ENCODE data around the gene TMCO4.
"Not testable (repeated sequence)": the region's sequence is repeated elsewhere in the genome, so short reads cannot be mapped to it uniquely, and the experiment has no call there.

TMCO4 gene

GRCh38 chr1:19812875-19813642 is 13.3 kb upstream of the TMCO4 start:
- no peak for DNase-seq

GRCh38 chr1:19811206-19811851 is 11.6 kb upstream of the TMCO4 start:
- DNase-seq, result no peak

- DNase-seq, result no peak
Measured at GRCh38 chr1:19809044-19809750, 9.5 kb upstream of the TMCO4 start.

- DNase-seq, result no peak
Measured at GRCh38 chr1:19808351-19808750, 8.6 kb upstream of the TMCO4 start.

GRCh38 chr1:19804831-19805251 is 5.1 kb upstream of the TMCO4 start:
- DNase-seq, result no peak

GRCh38 chr1:19802269-19802668 is 2.6 kb upstream of the TMCO4 start:
- DNase-seq, result no peak

GRCh38 chr1:19800076-19800804 is 524 bp upstream of the TMCO4 start:
- DNase-seq, result no peak

GRCh38 chr1:19798486-19799229 is 1.1 kb downstream of the TMCO4 start:
- DNase-seq, result no peak

- no peak for DNase-seq
Measured at GRCh38 chr1:19797827-19798226, 1.9 kb downstream of the TMCO4 start.

GRCh38 chr1:19794583-19794982 is 5.1 kb downstream of the TMCO4 start:
- no peak for DNase-seq

- no peak for DNase-seq
Measured at GRCh38 chr1:19793360-19794046, 6.2 kb downstream of the TMCO4 start.

GRCh38 chr1:19792237-19793002 is 7.3 kb downstream of the TMCO4 start:
- no peak for DNase-seq

GRCh38 chr1:19790061-19790975 is 9.4 kb downstream of the TMCO4 start:
- not testable (repeated sequence) for DNase-seq

GRCh38 chr1:19786988-19787423 is 12.7 kb downstream of the TMCO4 start:
- no peak for DNase-seq

- no peak for DNase-seq
Measured at GRCh38 chr1:19785660-19786059, 14.1 kb downstream of the TMCO4 start.

- DNase-seq, result no peak
Measured at GRCh38 chr1:19780267-19780877, 19.3 kb downstream of the TMCO4 start.

- DNase-seq, result no peak
Measured at GRCh38 chr1:19776933-19777332, 22.8 kb downstream of the TMCO4 start.

- DNase-seq, result no peak
Measured at GRCh38 chr1:19776287-19776686, 23.4 kb downstream of the TMCO4 start.

- no peak for DNase-seq
Measured at GRCh38 chr1:19775831-19776230, 23.9 kb downstream of the TMCO4 start.

Data from NCI-H1436 treated with DMSO at 0.1 percent for 48 hours (cell line).